Coronary artery (tissue), 2 donors: Measurements from ENCODE around the gene FHAD1.

Experiments
- DNase-seq: peaks from one replicate; pipeline ENCODE4 v3.0.0-alpha.2; 2017; ENCODE audit warnings: low spot score
- H3K27ac ChIP-seq, 2 donors: fragments of 200-600 bp; sonication (generic); one replicate each; pipeline ENCODE4 v1.5.1; 2016 to 2019
- H3K4me3 ChIP-seq: fragments of 200-600 bp; sonication (generic); 2 replicates; pipeline ENCODE4 v1.5.1; 2016; ENCODE audit warnings: mild to moderate bottlenecking, moderate library complexity
- TF ChIP-seq, protein P1 (sequence below): fragments of 200-600 bp; sonication (generic); IDR thresholded peaks from one replicate; pipeline ENCODE4 v1.5.1; 2019; ENCODE audit warnings: antibody characterized with exemption

The FHAD1 gene

DNA sequence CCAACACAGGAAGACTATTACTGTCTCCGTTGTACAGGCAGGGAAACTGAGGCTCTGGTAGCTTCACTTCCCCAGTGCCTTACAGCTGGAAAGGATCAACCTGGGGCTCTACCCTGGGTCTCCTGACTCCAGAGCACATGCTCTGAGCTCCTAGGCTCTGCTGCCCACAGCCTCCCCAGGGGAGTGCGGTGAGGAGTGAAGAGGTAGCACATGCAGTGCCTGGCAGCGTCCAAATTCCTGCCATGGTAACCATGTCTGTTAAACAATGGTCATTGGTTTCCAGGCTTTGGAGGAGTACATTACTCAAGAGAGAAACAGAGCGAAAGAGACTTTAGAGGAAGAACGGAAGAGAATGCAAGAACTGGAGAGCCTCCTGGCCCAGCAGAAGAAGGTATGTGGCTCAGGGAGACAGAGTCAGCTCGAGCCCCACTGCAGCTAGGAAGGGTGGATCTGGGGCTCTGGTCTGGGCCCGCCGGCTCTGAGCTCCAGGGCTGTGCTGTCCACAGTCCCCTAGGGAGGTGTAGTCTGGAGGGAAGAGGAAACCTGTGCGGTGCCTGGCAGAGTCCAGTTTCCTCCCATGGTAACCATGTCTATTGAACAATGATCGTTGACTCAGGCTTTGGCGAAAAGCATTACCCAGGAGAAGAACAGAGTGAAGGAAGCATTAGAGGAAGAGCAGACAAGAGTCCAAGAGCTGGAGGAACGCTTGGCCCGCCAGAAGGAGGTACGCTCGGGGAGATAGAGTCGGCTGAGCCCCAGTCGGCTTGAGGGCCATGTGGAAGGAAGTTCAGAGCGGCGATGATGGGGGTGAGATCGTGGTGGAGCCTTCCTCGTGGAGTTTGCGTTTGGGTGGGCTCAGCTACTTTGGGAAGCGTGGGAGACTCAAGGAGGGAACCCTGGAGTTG lies 98.0 kb downstream of the FHAD1 start:
- Histone ChIP-seq H3K4me3 (no peak overlapping the region), H3K27ac (no peak overlapping the region)
- TF ChIP-seq, protein P1, sequence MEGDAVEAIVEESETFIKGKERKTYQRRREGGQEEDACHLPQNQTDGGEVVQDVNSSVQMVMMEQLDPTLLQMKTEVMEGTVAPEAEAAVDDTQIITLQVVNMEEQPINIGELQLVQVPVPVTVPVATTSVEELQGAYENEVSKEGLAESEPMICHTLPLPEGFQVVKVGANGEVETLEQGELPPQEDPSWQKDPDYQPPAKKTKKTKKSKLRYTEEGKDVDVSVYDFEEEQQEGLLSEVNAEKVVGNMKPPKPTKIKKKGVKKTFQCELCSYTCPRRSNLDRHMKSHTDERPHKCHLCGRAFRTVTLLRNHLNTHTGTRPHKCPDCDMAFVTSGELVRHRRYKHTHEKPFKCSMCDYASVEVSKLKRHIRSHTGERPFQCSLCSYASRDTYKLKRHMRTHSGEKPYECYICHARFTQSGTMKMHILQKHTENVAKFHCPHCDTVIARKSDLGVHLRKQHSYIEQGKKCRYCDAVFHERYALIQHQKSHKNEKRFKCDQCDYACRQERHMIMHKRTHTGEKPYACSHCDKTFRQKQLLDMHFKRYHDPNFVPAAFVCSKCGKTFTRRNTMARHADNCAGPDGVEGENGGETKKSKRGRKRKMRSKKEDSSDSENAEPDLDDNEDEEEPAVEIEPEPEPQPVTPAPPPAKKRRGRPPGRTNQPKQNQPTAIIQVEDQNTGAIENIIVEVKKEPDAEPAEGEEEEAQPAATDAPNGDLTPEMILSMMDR = no peak
- no peak for DNase-seq

DNA sequence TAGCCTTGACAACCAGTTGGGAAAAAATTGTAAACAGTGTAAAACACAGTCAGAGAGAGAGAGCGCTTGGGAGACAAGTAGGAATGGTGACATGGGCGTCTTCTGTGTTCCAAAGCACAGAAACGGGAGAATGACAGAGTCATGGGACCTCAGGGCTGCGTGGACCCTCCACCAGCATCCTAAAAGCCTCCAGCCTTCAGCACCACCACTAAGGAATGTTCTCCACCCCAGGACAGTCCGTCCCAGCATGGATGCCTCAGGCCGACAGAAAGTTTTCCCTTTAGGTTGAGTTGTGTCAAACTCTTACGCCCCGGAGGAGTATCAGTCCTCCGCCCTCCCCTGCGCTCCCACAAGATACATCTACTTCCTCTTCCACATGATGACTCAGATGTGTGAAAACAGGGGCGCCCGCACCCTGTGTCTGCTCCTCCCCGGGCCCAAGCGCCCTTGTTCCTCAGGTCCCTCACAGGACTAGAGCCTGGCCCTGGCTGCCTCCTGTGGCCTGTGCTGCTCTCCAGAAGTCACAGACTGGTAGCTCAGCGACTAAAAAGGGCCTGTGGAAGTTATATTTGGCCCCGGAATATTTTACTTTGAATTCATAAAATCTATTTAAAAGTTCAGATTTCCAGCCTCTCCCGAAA lies 98.8 kb downstream of the FHAD1 start:
- no peak for DNase-seq
- Histone ChIP-seq H3K27ac (no peak overlapping the region), H3K4me3 (no peak overlapping the region)
- TF ChIP-seq, protein P1 = no peak

DNA sequence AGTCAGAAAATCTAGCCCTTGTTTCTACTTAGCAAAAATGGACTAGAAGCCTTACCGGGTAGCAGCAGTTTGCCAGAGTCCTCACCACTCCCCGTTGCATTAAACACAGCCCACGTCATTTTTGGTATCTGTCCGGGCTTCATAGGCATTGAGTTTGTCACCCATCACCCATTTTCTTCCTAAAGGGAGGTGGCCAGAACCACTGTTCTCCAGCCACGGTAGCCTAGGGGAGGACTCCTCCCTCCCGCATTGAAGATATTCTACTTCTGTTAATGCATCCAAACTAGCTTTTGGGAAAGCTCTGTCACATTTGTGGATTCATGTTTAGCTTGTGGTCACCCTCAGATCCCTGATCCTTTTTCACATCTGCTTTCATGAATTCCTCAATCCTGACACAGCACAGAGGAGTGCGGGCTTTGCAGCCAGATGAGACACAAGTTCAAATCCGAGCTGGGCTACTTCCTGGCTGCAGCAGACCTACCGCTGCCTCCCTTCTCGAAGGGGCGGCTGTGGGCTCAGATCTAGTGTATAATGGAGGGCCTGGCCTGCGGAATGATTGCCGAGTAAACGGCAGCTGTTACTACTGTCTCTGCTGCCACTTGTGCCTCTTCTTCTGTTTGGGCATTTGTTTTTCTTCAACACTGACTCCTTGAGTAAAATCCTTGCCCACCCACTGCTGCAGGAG lies 99.5 kb downstream of the FHAD1 start:
- no peak overlapping the region for H3K4me3 ChIP-seq
- TF ChIP-seq, protein P1 = no peak
- no peak overlapping the region for H3K27ac ChIP-seq
- DNase-seq = no peak

DNA sequence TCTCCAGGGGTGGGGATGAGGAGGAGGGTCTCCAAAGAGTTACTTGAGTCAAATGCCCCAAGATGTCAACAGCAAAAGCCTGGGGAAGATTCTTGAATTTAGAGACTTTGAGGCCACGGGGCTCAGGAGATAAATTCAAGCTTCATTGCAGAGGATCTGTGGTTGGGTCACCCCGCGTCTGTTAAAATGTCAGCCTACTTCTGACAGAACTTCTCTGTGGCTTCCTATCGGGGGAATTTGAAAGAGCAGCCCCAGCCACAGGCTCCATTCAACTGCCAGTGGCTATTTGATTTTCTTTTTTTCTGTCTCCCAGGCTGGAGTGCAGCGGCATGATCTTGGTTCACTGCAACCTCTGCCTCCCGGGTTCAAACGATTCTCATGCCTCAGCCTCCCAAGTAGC lies 100.2 kb downstream of the FHAD1 start:
- no peak overlapping the region for H3K27ac ChIP-seq

DNA sequence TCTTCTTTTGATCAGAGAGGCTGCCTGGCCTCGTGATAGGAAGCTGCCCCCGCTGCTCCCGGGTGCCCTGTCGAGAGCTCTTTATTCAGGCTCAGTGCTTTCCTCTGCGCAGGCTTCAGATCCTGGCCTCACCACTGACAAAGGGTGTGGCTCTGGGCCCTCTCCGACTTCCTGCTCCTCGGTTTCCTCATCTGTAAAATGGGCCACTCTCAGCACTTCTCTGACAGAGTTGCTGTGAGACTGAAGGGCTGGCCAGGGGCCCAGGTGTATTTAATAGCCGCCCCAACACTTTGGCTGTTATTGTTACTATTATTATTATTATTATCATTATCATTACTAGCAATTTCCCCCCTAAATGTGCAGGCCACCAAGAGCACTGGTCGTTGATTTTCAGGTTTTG lies 101.6 kb downstream of the FHAD1 start:
- DNase-seq = no peak
- Histone ChIP-seq H3K27ac (no peak overlapping the region), H3K4me3 (no peak overlapping the region)
- TF ChIP-seq, protein P1 = no peak

More for the DNA sequence above, 100.2 kb downstream of the FHAD1 start:
- TF ChIP-seq, protein P1 = no peak
- no peak for DNase-seq
- no peak overlapping the region for H3K4me3 ChIP-seq

DNA sequence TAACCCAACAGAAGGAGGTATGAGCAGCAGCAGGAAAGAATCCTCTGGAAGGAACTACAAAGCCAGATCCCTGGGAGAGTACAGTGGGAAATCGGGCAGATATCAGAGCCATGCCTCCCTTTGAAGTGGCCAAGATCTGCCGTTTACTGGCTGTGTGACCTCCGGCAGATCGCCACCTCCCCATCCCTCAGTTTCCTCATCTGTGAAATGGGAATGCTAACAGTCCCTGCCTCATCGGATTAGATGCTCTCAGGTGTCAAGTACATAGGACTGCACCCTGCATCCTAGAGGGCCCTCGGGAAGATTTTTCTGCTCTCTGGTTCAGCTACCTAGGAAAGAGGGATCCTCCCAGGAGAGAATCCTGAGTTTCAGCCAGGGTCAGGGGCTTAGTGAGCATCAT lies 102.1 kb downstream of the FHAD1 start:
- no peak overlapping the region for H3K27ac ChIP-seq
- TF ChIP-seq, protein P1 = no peak
- H3K4me3 ChIP-seq = no peak overlapping the region
- DNase-seq = no peak
